ENCODE data around the gene CEACAM20.
"Not testable (repeated sequence)": the region's sequence is repeated elsewhere in the genome, so short reads cannot be mapped to it uniquely, and the experiment has no call there.

GRCh38 chr19:44563086-44563655, 33.7 kb upstream of the CEACAM20 start:
- TF ChIP-seq CTCF (IDR thresholded peaks at IDR 0.05); POLR2A (IDR thresholded peaks at IDR 0.05); POLR2AphosphoS5 (IDR thresholded peaks at IDR 0.05; ENCODE audit: insufficient read depth in 1 of 2, low read depth in 1 of 2): not testable (repeated sequence)

Data from vagina (tissue), 2 donors.